HG03378 (cell line): ENCODE data around the gene ZNF385D.

Experiments used
- ATAC-seq: cut with Tn5 transposase; IDR thresholded peaks from one replicate; pipeline ENCODE4 v1.9.1; 2021; ENCODE audit warnings: mild to moderate bottlenecking, moderate library complexity; ENCODE audit not compliant: unreplicated experiment

ZNF385D gene

DNA sequence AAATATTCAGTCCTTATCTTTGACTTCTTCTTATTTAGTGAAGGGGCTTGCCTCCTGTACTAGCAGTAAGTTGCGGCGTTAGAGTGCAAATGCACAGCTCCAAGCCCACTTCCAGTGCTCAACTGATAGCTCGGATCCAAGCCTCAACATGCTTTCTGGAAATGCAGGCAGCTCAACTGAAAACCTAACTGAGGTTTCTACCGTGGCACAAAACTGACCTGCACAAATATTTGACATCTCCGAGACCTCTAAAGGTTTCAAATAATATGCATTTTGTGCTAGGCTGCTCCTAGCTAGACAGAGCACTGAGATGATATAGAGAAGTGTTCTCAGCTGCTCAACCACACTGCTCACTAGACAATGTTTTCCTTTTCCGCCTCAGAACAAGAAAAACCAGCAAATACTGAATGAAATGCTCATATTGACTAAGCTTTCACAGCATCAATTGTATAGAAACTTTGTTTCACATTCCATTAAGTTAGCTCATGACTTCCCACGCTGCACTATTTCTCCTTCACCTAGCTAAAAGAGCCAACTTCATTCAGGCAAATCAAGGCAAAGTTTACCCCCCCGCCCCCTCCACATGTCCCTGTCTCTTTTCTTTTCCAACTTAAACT, 822 bp downstream of the ZNF385D start:
- no peak for ATAC-seq

DNA sequence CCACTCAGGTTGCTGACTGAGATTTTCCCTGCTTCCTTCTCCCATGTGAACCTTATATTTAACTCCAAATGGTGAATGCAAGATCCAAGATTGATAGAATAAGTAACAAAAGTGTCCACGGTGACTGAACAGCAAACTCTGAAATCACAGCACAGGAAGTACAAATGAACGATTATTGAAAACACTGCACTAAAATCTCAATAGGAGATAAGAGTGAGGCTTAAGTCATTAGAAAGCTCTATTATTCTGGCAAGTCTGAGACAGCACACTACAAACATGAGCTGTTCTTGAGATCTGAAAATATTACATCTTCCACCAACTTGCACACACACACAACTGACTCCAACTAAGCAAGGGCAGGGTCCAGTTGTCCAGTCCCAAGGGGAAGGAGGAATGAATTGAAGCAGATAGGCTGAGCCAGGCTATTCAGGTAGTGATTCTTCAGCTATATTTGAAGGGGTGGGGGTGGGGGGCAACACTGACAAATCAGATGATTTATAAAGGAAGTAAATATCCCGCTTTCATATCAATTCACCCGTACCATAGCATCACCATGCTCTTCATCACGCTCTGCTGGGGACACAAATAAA, 2.9 kb downstream of the ZNF385D start:
- no peak for ATAC-seq

DNA sequence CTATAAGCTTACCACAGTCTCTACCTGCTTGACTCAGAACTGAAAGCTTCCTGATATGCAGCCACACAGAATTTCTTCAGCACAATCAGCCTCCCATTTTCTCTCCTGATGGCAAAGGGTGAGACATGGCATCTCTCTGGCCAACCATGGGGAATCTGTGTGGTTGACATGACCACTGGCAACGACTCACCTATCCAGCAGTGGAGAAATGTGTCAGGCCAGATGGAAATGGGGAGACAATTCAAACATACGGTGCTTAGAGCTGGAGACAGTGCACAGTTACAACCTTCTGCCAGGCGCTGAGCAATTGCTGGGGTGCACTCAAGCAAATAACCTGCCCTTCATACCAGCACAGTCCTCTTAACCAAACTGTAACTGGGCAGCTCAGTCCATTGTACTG, 3.6 kb downstream of the ZNF385D start:
- ATAC-seq: no peak

DNA sequence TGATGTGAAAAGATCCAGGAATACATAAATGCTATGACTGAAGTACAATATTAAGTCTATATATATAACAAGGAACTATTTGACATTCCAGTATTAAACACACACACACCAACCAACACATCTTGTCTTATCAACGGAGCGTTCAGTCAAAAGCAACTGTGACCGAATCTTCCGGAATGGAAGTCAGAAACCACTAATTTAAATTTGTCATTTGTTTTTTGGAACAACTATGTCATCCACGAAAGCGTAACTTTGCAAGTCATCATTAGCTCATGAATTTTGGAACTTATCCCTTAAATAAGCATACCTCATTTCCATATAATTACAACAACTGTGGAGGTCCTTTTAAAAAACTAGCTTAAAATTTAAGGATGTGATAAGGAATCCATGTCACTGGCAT, 5.0 kb downstream of the ZNF385D start:
- ATAC-seq: no peak

DNA sequence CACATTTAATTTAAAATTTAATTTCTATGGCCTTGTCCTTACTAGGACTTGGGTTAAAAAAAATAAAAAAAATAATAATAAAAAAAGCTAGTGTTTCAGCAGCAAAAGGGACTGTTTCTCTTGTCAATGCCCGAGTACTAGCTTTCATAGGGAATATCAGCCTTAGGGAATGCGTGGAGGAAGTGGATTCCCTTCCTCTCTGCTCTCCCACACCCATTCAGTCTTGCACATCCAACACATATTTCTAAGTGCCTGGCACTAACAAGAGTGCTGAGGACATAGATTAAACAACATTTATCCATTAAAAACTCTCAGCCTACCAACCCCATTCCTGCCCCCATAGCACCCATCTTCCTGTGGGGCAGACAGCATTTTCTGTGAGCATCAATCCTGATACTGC, 6.2 kb downstream of the ZNF385D start:
- ATAC-seq: no peak

GRCh38 chr3:21738935-21739702, 11.9 kb downstream of the ZNF385D start:
- no peak for ATAC-seq

DNA sequence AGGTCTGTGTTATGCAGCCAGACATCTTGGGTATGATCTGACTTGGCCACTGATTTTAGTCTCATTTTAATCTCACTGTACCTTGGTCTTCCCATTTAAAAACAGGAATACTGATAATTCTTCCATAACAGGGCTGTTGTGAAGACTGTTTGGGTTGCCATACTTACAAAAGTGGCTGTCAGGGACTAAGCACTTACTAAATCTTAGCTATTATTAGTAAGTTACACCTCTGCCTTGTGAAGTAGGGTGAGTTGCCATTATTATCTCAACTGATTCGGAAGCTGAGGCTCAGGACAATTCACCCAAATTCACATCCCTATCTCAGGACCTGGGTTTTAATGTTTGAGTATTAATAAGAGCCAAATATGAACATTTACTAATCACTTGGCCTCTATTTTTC, 12.7 kb downstream of the ZNF385D start:
- ATAC-seq: no peak

DNA sequence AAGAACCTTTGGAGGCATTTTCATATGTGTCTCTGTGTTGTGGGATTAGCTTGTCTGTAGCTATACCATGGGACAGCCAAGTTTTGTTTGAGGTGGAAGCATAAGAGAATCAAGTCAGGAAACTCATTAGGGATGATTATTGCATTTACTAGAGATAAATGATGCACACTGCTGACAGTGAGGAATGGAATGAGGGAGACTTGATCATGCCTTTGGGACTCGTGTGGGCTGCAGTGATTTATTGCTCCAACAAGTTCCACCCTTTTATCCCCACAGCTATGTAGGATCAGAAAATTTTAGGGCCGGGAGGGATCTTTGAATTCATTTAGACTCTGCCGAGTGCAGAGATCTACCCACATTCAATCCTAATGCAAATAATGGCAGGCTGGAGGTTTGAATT, 16.3 kb downstream of the ZNF385D start:
- no peak for ATAC-seq

DNA sequence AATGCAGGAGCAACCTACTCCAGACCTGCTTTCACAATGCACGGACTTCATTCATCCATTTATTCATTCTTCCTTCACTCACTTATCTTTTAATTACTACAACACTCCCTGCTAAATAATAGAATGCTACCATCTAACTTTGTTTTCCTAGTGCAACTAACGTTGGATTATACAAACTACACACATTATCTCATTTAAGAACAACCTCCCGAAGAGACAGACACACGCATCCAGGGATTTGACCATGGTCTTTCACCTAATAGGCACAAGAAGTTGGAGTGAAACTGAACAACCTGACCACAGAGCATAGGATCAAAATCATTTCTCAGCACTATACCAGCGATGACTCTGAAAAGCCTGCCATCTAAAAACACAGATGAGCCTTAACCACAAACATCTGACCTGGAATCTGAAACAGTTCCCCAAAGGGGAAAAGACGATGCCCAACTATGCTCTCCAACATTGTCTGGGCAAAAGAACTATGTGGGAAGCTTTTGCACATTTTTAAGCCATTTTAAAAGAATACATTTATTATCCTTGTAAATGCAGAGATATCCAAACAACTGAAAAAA, 21.0 kb downstream of the ZNF385D start:
- ATAC-seq: no peak

DNA sequence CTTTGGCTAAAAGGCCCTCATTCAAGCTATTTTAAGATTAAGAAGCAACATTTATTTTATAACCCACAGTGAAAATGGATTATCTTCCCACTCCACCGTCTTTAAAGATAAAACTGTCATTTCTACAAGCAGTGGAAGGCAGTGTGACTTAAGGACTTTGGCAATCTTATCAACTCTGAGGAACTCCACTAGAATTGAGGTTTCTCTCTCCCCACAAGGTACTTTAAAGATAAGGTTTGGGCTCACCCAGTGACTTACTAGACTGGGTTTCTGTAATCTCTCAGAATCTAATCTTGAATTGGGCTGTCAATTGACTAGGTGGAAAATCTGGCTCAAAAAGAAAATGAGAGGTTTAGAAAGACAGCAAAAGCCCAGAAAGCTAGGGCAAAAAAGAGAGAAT, 21.7 kb downstream of the ZNF385D start:
- ATAC-seq: no peak

- no peak for ATAC-seq
These were observed 28.2 kb downstream of the ZNF385D start for GRCh38 chr3:21722768-21723167.

DNA sequence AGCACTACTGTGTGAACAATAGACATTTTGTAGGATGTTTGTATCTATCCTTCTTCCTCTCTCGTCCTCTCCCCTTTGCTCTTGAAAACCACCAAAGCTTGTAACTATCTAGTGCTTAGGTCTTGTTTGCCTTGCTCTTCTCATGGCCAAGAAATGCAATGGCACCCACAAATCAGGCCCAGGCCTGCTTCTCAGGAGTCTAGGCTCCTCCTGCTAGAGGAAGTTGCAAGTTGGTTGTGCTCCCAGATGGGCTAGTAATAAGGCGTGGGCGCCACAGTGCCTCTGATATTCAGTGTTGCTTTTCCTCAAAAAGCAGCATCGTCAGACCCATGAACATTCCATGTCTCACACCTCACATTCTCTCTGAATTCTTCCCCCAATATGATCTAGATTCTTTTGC, 28.7 kb downstream of the ZNF385D start:
- no peak for ATAC-seq

DNA sequence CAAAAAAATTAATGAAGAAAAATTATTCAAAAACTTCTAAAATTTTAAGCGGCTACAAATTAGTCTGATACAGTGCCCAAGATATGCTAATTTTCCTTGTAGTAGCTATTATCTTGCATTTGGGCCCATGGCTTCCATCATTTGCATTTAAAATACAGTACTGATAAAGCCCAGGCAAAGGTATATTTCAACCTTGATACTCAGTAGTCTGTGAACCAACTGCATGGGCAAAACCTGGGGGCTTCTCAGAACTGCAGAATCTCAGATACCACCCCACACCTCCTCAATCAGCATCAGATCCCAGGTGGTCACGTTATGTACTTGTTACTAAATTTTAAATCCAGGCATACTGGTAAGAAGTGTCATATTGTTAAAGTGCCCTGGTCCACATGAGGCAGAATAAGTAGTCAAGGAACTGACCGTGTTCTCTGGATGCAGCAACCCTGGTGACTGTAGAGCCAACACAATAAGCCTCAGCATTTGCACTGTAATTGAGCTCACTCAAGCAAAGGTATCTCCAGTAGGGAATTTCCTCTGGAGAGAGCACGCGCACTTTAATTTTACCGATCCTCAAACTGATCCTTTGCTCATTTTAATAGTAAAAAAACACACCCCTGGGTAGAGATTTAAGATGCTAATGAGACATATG, 31.9 kb downstream of the ZNF385D start:
- no peak for ATAC-seq

GRCh38 chr3:21718161-21718765, 32.7 kb downstream of the ZNF385D start:
- no peak for ATAC-seq

GRCh38 chr3:21715662-21716061, 35.3 kb downstream of the ZNF385D start:
- no peak for ATAC-seq

DNA sequence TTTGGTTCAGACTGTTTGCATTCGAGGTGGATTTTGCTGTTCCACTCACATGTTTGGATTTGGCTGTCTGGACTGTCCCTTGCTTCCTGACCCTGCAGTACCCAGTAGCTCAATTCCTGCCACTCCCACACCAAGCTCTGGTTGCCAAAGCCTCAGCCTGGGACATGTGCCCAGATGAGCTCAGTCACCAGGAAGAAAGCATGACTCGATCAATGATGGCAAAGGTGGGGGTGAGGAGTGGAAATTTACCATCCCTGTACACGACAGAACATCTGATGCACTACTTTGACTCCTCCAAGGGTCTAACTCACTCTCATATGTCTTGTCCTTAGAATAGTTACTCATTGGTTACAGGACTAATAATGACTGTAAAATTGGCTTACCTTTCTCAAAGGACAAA, 45.2 kb downstream of the ZNF385D start:
- ATAC-seq: no peak

GRCh38 chr3:21704796-21705195, 46.2 kb downstream of the ZNF385D start:
- ATAC-seq: no peak

- ATAC-seq: no peak
These were observed 47.7 kb downstream of the ZNF385D start for GRCh38 chr3:21703291-21703690.

- no peak for ATAC-seq
These were observed 53.3 kb downstream of the ZNF385D start for GRCh38 chr3:21697707-21698106.

DNA sequence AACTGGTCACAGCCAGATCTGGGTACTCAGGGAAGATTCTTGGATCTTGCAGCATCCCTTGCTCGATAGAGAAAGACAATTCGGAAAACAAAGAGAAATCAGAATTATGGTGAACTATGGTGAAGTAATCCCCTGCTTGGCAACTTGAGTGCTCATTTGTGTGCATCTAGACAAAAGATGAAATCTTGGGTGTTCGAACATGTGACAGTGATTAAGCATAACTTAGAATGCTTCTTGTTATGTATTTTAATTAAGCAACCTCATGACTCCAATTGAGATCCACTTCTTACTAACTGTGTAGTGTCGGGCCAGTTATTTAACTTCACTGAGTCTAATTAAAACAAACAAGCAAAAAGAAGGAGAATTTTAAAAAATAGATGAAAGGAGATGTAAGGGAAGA, 56.5 kb downstream of the ZNF385D start:
- no peak for ATAC-seq

- ATAC-seq: no peak
These were observed 60.0 kb downstream of the ZNF385D start for GRCh38 chr3:21691036-21691435.
